ENCODE data around the gene PDE7B. TPM values are rescaled to one million over a fixed set of nuclear protein-coding genes. Genes with fewer than 3 reads are reported as not detected.

PDE7B gene
- total and polyA plus RNA-seq, 2 of the 8 experiments (the other 6 are each of a cell fraction or from before 2014, with no cell fraction given) = not detected

GRCh38 chr6:135890876-135891275 is 39.4 kb downstream of the PDE7B start:
- no peak overlapping the region for H2BK5ac ChIP-seq (ENCODE audit: low read depth, low read length)
- no peaks in the 10 kb centered on the region for H4K20me1 ChIP-seq (replicated peaks in 1 of 2; ENCODE audit: control insufficient read depth in 1 of 2, insufficient read depth in 2 of 2, low read length in 2 of 2)
- no peaks in the 10 kb centered on the region for H3K79me1 ChIP-seq (ENCODE audit: low read depth, low read length)
- H3K56ac ChIP-seq (replicated peaks; ENCODE audit: insufficient read length, low read depth, low read length) = no peak overlapping the region
- H3K18ac ChIP-seq (ENCODE audit: extremely low read depth, low read length) = no peak overlapping the region
- H3K27me3 ChIP-seq (replicated peaks in 1 of 4; ENCODE audit: control insufficient read depth in 3 of 4, extremely low read depth in 1 of 4, insufficient read depth in 3 of 4, low read length in 3 of 4) = no peaks in the 10 kb centered on the region
- no peak overlapping the region for H3K27ac ChIP-seq (ENCODE audit: low read depth, low read length)
- WGBS, 2 experiments (ENCODE audit: extremely low coverage in 1 of 2, insufficient coverage in 1 of 2, insufficient read length in 1 of 2, insufficient replicate concordance in 2 of 2, low coverage in 1 of 2, low lambda C conversion rate in 2 of 2, missing lambda C conversion rate in 1 of 2) = 92% methylated on average over 5 of the region's 5 CpGs; no CpG with 5 or more reads in 1 of the 2 experiments
- H3K4me1 ChIP-seq (replicated peaks in 1 of 4; ENCODE audit: control insufficient read depth in 3 of 4, insufficient read depth in 4 of 4, low read length in 3 of 4) = no peaks in the 10 kb centered on the region
- no peak overlapping the region for H2AFZ ChIP-seq (ENCODE audit: low read length)
- H3K36me3 ChIP-seq (ENCODE audit: control insufficient read depth in 2 of 4, insufficient read depth in 4 of 4, low read length in 3 of 4) = no peaks in the 10 kb centered on the region
- CTCF ChIA-PET (ENCODE audit: partially characterized antibody) = interaction anchor here (3.0 kb wide), 1 partner anchor 19 kb away, joined by 10 read pairs; no protein-coding TSS in a partner anchor
- no peak overlapping the region for H3K4me3 ChIP-seq (ENCODE audit: extremely low read depth in 1 of 4, insufficient read depth in 2 of 4, low read depth in 3 of 4, low read length in 4 of 4)
- H3K14ac ChIP-seq (ENCODE audit: insufficient read length) = no peak overlapping the region
- H3K23ac ChIP-seq (ENCODE audit: insufficient read length) = no peak overlapping the region
- no peak overlapping the region for H2BK120ac ChIP-seq (replicated peaks; ENCODE audit: low read depth, low read length)
- H3K79me2 ChIP-seq (ENCODE audit: control insufficient read depth in 1 of 2, insufficient read depth in 2 of 2, low read length in 2 of 2) = no peaks in the 10 kb centered on the region
- no peak overlapping the region for H3K4ac ChIP-seq (replicated peaks; ENCODE audit: insufficient read length, low read depth, low read length)
- H4K91ac ChIP-seq (replicated peaks; ENCODE audit: insufficient read length, low read length) = no peak overlapping the region
- H3K4me2 ChIP-seq (ENCODE audit: insufficient read depth in 1 of 2, low read depth in 2 of 2, low read length in 2 of 2) = no peak overlapping the region
- H3K9ac ChIP-seq (replicated peaks in 1 of 4; ENCODE audit: extremely low read depth in 1 of 4, low read depth in 3 of 4, low read length in 3 of 4) = no peak overlapping the region
- no peak overlapping the region for H4K5ac ChIP-seq (ENCODE audit: insufficient read length, low read depth, low read length)
- H2BK15ac ChIP-seq (ENCODE audit: low read length) = no peak overlapping the region
- no peak overlapping the region for H4K8ac ChIP-seq (ENCODE audit: extremely low read depth, insufficient read depth, low read length)
- FAIRE-seq (no peak), DNase-seq (ENCODE audit: low read depth in 1 of 2, low spot score in 2 of 2) (no peak)
- H3K9me3 ChIP-seq (ENCODE audit: insufficient read depth in 2 of 2, low read depth in 1 of 2, low read length in 1 of 2) = no peaks in the 10 kb centered on the region
- H2BK20ac ChIP-seq (ENCODE audit: low read length) = no peak overlapping the region
- POLR2A ChIA-PET (ENCODE audit: partially characterized antibody) = no interaction called here
- H3K23me2 ChIP-seq (ENCODE audit: low read depth, low read length) = no peaks in the 10 kb centered on the region
- no peak overlapping the region for H2AK5ac ChIP-seq (ENCODE audit: low read depth, low read length)
- H2BK12ac ChIP-seq (ENCODE audit: low read depth, low read length) = no peak overlapping the region
- TF ChIP-seq TCF12 (IDR thresholded peaks at IDR 0.05; ENCODE audit: low read depth, low read length) (no peak), SP4 (IDR thresholded peaks at IDR 0.05; ENCODE audit: low read length) (no peak), PHF8 (conservative IDR thresholded peaks at IDR 0.05; ENCODE audit: low read depth, low read length) (no peak), KDM1A (IDR thresholded peaks at IDR 0.05; ENCODE audit: borderline replicate concordance, low read length) (no peak), TAF1 (IDR thresholded peaks at IDR 0.05; ENCODE audit: low read depth, low read length) (no peak), EGR1 (IDR thresholded peaks at IDR 0.05; ENCODE audit: borderline replicate concordance, low read depth, low read length) (no peak), E2F6 (IDR thresholded peaks at IDR 0.05) (no peak), POLR2A (IDR thresholded peaks at IDR 0.05; ENCODE audit: control extremely low read depth in 1 of 2, low read depth in 2 of 2, low read length in 2 of 2) (no peak), ATF3 (IDR thresholded peaks at IDR 0.05; ENCODE audit: insufficient read depth, low read depth, low read length) (no peak), SUZ12 (IDR thresholded peaks at IDR 0.05; ENCODE audit: low read length) (no peak), ATF2 (IDR thresholded peaks at IDR 0.05; ENCODE audit: low read length) (no peak), RFX5 (IDR thresholded peaks at IDR 0.05; ENCODE audit: borderline replicate concordance, low read depth, low read length) (no peak), BCL11A (IDR thresholded peaks at IDR 0.05; ENCODE audit: low read depth in 2 of 2, low read length in 2 of 2) (no peak)

Data from H1 (cell line).